ENCODE data around the gene SKI. TPM values are rescaled to one million over a fixed set of nuclear protein-coding genes. Genes with fewer than 3 reads are reported as not detected.

SKI gene
- total RNA-seq, 1 donor from 2014 or later = 67.5 TPM

DNA sequence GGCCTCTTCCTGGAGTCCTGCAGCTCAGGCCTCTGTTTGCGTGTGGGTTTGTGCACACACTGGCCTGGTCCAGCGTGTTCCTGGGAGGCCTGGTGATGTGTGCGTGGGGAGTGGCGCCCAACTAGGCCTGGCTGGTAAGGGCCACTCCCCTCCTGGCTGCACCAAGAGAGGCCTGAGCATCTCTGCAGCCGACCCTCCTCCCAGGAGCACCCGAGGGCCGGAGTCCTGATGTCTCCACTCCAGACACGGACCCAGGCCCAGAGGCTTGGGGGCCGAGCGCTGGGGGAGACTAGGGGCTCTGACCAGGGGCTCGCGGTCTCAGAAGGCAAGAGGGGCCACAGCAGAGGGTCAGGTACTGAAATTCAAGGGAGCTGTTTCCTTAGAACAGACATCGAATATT is 130.0 kb downstream of the SKI start:
- intact Hi-C loops (cut with micrococcal nuclease) = no loop called here

DNA sequence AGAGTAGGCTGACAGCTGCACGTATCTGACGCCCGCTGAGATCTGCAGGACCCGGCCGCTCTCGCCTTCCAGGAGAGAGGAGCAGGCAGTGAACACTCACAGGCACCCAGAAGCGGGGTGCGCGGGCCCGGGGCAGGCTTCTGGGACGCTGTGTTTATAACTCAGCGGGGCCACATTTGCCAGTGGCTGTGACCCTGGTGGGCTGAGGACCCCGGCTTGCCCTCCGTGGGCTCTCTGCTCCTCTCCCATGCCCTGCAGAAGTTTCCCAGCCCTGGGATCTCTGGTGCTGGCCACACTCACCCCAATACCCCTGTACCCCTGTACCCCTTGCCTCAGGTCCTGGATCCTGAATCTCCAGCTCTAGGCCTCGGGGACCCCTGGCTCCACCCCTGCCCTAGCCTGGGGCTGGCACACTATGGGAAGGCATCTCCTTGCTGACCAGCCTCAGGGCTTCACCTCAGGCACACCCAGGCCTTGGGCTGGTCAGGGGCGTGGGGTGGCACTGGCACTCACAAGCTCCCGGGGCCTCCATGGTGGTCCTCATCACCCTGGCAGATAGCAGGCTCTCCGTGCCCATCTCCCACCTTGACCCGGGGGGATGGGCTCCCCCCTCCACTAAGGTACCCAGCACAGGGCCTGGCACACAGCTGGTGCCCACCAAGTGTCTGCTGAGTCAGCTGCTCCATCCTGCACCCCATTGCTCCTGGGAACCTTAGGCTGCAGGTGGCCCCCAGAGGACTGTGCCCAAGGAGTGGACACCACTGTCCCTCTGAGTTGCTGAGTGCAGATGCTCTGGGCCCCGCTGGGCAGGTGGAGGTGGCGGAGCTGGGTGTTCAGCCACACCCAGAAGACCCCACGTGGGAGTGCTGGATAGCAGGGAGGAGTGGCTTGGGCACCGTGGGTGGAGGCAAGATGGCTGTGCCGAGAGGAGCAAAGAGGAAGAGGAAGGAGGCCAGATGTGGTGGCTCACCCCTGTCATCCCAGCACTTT is 130.8 kb downstream of the SKI start:
- intact Hi-C loops (cut with micrococcal nuclease) = no loop called here

Other genes with a start within 250 kb of the SKI start
- not detected in 2 replicates for gene CFAP74, start 224.5 kb upstream of the SKI start, total RNA-seq
- not detected in 2 replicates for gene GABRD, start 209.0 kb upstream of the SKI start, total RNA-seq
- 2.5 and 2.6 TPM in 2 replicates for gene PRKCZ, start 177.9 kb upstream of the SKI start, total RNA-seq
- 42.6 and 43.9 TPM in 2 replicates for gene FAAP20, start 33.5 kb upstream of the SKI start, total RNA-seq
- 5.8 and 7.8 TPM in 2 replicates for gene MORN1, start 163.2 kb downstream of the SKI start, total RNA-seq
- gene RER1, start 163.5 kb downstream of the SKI start, total RNA-seq = 144 and 162 TPM in 2 replicates
- gene PEX10, start 184.2 kb downstream of the SKI start, total RNA-seq = 11.4 and 14.4 TPM in 2 replicates
- gene PLCH2, start 248.0 kb downstream of the SKI start, total RNA-seq = 13.5 and 14.0 TPM in 2 replicates

Data from T-helper 1 cell treated with Interleukin-12 subunit alpha and Interleukin-12 subunit beta and Interleukin-4 antibody, amounts not matched to agents 30 ng/mL and 1 ng/mL, for 36 hours (primary cell).